ENCODE measurements around the gene TMEM200B. TPM values are rescaled to one million over a fixed set of nuclear protein-coding genes. Genes with fewer than 3 reads are reported as not detected.

Gene TMEM200B
- total RNA-seq, 1 donor from 2014 or later = not detected

GRCh38 chr1:29167904-29168303, 44.2 kb upstream of the TMEM200B start:
- no peak overlapping the region for H3K4me3 Mint-ChIP-seq
- DNase-seq = no peak
- no peaks in the 10 kb centered on the region for H3K27me3 Mint-ChIP-seq
- no peak overlapping the region for H3K27ac Mint-ChIP-seq
- peaks cover 41% of the 10 kb centered on the region for H3K4me1 Mint-ChIP-seq
- ChIA-PET CTCF (no interaction called here), POLR2A (interaction anchor here (0.6 to 0.7 kb wide), 2 partner anchors 44 to 549 kb away, joined by 7 to 10 read pairs; partner anchors contain the start of gene TMEM200B)
- no peak for TF ChIP-seq CTCF (IDR thresholded peaks at IDR 0.05)
- H3K9me3 Mint-ChIP-seq = no peaks in the 10 kb centered on the region
- ATAC-seq (ENCODE audit: low read depth) = no peak
- intact Hi-C loops (cut with micrococcal nuclease) = no loop called here
- peaks cover 75% of the 10 kb centered on the region for H3K36me3 Mint-ChIP-seq (ENCODE audit: low read depth)

- H3K27me3 Mint-ChIP-seq = no peaks in the 10 kb centered on the region
- no peak for TF ChIP-seq CTCF (IDR thresholded peaks at IDR 0.05)
- intact Hi-C loops (cut with micrococcal nuclease) = no loop called here
- peaks cover 32% of the 10 kb centered on the region for H3K4me1 Mint-ChIP-seq
- no peak for DNase-seq
- POLR2A ChIA-PET = interaction anchor here (0.5 to 1.3 kb wide), 2 partner anchors 13 to 15 kb away, joined by 5 to 6 read pairs; partner anchors contain the start of gene SRSF4
- CTCF ChIA-PET = interaction anchor here (1.1 kb wide), 1 partner anchor 16 kb away, joined by 3 read pairs; the partner anchor contains the start of gene SRSF4
- peaks cover 71% of the 10 kb centered on the region for H3K36me3 Mint-ChIP-seq (ENCODE audit: low read depth)
- no peak overlapping the region for H3K4me3 Mint-ChIP-seq
- no peak for ATAC-seq (ENCODE audit: low read depth)
- no peaks in the 10 kb centered on the region for H3K9me3 Mint-ChIP-seq
- no peak overlapping the region for H3K27ac Mint-ChIP-seq
Measured at GRCh38 chr1:29166291-29166878, 42.7 kb upstream of the TMEM200B start.

- Mint-ChIP-seq H3K4me1 (peaks cover 14% of the 10 kb centered on the region), H3K36me3 (ENCODE audit: low read depth) (peaks cover 73% of the 10 kb centered on the region), H3K9me3 (no peaks in the 10 kb centered on the region), H3K4me3 (no peak overlapping the region), H3K27ac (no peak overlapping the region), H3K27me3 (no peaks in the 10 kb centered on the region)
- intact Hi-C loops (cut with micrococcal nuclease) = no loop called here
- ChIA-PET POLR2A (no interaction called here), CTCF (no interaction called here)
- TF ChIP-seq CTCF (IDR thresholded peaks at IDR 0.05) = no peak
- DNase-seq (no peak), ATAC-seq (ENCODE audit: low read depth) (no peak)
Measured at GRCh38 chr1:29164588-29164987, 40.9 kb upstream of the TMEM200B start.

GRCh38 chr1:29162476-29163138, 38.9 kb upstream of the TMEM200B start:
- no peaks in the 10 kb centered on the region for H3K27me3 Mint-ChIP-seq
- CTCF ChIA-PET = no interaction called here
- POLR2A ChIA-PET = no interaction called here
- intact Hi-C loops (cut with micrococcal nuclease) = no loop called here
- H3K27ac Mint-ChIP-seq = no peak overlapping the region
- DNase-seq (no peak), ATAC-seq (ENCODE audit: low read depth) (no peak)
- H3K36me3 Mint-ChIP-seq (ENCODE audit: low read depth) = peaks cover 74% of the 10 kb centered on the region
- H3K9me3 Mint-ChIP-seq = no peaks in the 10 kb centered on the region
- TF ChIP-seq CTCF (IDR thresholded peaks at IDR 0.05) = no peak
- no peak overlapping the region for H3K4me3 Mint-ChIP-seq
- peaks cover 5% of the 10 kb centered on the region for H3K4me1 Mint-ChIP-seq

- no peaks in the 10 kb centered on the region for H3K27me3 Mint-ChIP-seq
- peaks cover 5% of the 10 kb centered on the region for H3K4me1 Mint-ChIP-seq
- H3K27ac Mint-ChIP-seq = no peak overlapping the region
- CTCF ChIA-PET = no interaction called here
- DNase-seq (no peak), ATAC-seq (ENCODE audit: low read depth) (no peak)
- no peak for TF ChIP-seq CTCF (IDR thresholded peaks at IDR 0.05)
- H3K36me3 Mint-ChIP-seq (ENCODE audit: low read depth) = peaks cover 75% of the 10 kb centered on the region
- POLR2A ChIA-PET = no interaction called here
- intact Hi-C loops (cut with micrococcal nuclease) = no loop called here
- no peak overlapping the region for H3K4me3 Mint-ChIP-seq
- no peaks in the 10 kb centered on the region for H3K9me3 Mint-ChIP-seq
Measured at GRCh38 chr1:29162025-29162424, 38.3 kb upstream of the TMEM200B start.

Measured in activated B cell treated with CpG ODN at 0.5 μM for 24 hours (primary cell).